DOHH2 (cell line): Measurements from ENCODE around the gene TBATA.

Experiments used
- H3F3A ChIP-seq: fragments of 200-600 bp; sonication (generic), shearing (Covaris generic); 2 replicates; pipeline ENCODE4 v1.6.0; 2016; ENCODE audit warnings: antibody characterized with exemption, mild to moderate bottlenecking; ENCODE audit not compliant: control insufficient read depth, insufficient read depth
- H3K27ac ChIP-seq: fragments of 200-600 bp; sonication (generic); 2 replicates; pipeline ENCODE4 v1.5.1; 2014; ENCODE audit warnings: low read depth, mild to moderate bottlenecking, low read length, moderate library complexity
- H3K27me3 ChIP-seq: fragments of 200-600 bp; sonication (generic); 2 replicates; pipeline ENCODE4 v1.6.1; 2014; ENCODE audit warnings: mild to moderate bottlenecking, low read length, mixed read lengths; ENCODE audit not compliant: control insufficient read depth
- H3K36me3 ChIP-seq: fragments of 200-600 bp; sonication (generic); 2 replicates; pipeline ENCODE4 v1.6.1; 2014; ENCODE audit warnings: mild to moderate bottlenecking, low read length, moderate library complexity, mixed read lengths; ENCODE audit not compliant: control insufficient read depth
- H3K4me1 ChIP-seq: fragments of 200-600 bp; sonication (generic); 2 replicates; pipeline ENCODE4 v1.6.1; 2014; ENCODE audit warnings: mild to moderate bottlenecking, low read length, mixed read lengths; ENCODE audit not compliant: control insufficient read depth
- H3K4me2 ChIP-seq: fragments of 200-600 bp; sonication (generic); 2 replicates; pipeline ENCODE4 v1.6.0; 2014; ENCODE audit warnings: mild to moderate bottlenecking, low read length, moderate library complexity
- H3K4me3 ChIP-seq: fragments of 200-600 bp; sonication (generic); 2 replicates; pipeline ENCODE4 v1.5.1; 2014; ENCODE audit warnings: mild to moderate bottlenecking, low read length, mixed read lengths
- H3K79me2 ChIP-seq: fragments of 200-600 bp; sonication (generic); 2 replicates; pipeline ENCODE4 v1.6.1; 2014; ENCODE audit warnings: mild to moderate bottlenecking, low read length, mixed read lengths; ENCODE audit not compliant: control insufficient read depth
- H3K9me2 ChIP-seq: fragments of 200-600 bp; sonication (generic); replicated peaks from 2 replicates; pipeline ENCODE4 v1.6.1; 2014; ENCODE audit warnings: mild to moderate bottlenecking, low read length, mixed read lengths; ENCODE audit not compliant: control insufficient read depth
- H3K9me3 ChIP-seq: fragments of 200-600 bp; sonication (generic); 2 replicates; pipeline ENCODE4 v1.6.1; 2014; ENCODE audit warnings: antibody characterized with exemption, low read length, mixed read lengths; ENCODE audit not compliant: control insufficient read depth, insufficient read depth
- H4K20me1 ChIP-seq: fragments of 200-600 bp; sonication (generic); 2 replicates; pipeline ENCODE4 v1.6.0; 2014; ENCODE audit warnings: low read depth, mild to moderate bottlenecking, antibody characterized with exemption, low read length, moderate library complexity; ENCODE audit not compliant: control insufficient read depth, insufficient read depth
- EZH2phosphoT487 ChIP-seq: fragments of 200-600 bp; sonication (generic); IDR thresholded peaks from 2 replicates; pipeline ENCODE4 v1.6.1; 2017; ENCODE audit warnings: borderline replicate concordance, mild to moderate bottlenecking, antibody characterized with exemption, low read length, moderate library complexity, mixed read lengths
- TF ChIP-seq, protein P1 (sequence below): fragments of 200-600 bp; sonication (generic); IDR thresholded peaks from one replicate; pipeline ENCODE4 v1.5.1; 2014; ENCODE audit warnings: antibody characterized with exemption, mild to moderate bottlenecking, low read depth, low read length; ENCODE audit not compliant: poor library complexity, severe bottlenecking

The TBATA gene

DNA sequence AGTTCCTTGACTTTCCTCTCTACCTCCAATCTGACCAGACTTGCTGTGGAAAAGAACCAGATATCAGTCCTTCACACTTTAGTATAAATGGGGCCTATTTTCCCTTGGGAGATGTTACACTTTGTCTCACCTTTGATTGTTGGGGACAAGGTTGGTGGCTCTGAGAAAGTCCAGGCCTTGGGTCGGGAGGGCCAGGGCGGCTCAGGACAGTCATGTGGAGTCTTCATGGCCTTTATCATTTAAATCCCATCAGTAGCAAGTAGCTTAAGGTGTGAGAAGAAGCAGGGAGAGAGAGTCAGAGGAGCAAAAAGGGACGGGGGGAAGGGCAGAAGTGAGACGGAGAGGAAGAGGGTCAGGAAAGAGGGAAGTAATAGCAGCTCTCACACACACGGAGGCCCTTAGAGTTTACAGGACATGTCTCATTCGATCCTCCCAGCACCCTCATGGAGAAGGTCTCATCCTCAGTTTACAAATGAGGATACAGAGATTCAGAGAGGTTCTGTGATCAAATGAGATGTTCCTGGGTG is 40.5 kb downstream of the TBATA start:
- Histone ChIP-seq H3K79me2 (no peaks in the 10 kb centered on the region), H3K4me2 (no peak overlapping the region), H3K9me3 (no peaks in the 10 kb centered on the region), H3K4me1 (peaks cover 5% of the 10 kb centered on the region), H4K20me1 (no peaks in the 10 kb centered on the region), H3K27me3 (no peaks in the 10 kb centered on the region), H3F3A (no peaks in the 10 kb centered on the region), H3K9me2 (no peaks in the 10 kb centered on the region), H3K4me3 (no peak overlapping the region), H3K36me3 (no peaks in the 10 kb centered on the region), H3K27ac (no peak overlapping the region)
- TF ChIP-seq, protein P1, sequence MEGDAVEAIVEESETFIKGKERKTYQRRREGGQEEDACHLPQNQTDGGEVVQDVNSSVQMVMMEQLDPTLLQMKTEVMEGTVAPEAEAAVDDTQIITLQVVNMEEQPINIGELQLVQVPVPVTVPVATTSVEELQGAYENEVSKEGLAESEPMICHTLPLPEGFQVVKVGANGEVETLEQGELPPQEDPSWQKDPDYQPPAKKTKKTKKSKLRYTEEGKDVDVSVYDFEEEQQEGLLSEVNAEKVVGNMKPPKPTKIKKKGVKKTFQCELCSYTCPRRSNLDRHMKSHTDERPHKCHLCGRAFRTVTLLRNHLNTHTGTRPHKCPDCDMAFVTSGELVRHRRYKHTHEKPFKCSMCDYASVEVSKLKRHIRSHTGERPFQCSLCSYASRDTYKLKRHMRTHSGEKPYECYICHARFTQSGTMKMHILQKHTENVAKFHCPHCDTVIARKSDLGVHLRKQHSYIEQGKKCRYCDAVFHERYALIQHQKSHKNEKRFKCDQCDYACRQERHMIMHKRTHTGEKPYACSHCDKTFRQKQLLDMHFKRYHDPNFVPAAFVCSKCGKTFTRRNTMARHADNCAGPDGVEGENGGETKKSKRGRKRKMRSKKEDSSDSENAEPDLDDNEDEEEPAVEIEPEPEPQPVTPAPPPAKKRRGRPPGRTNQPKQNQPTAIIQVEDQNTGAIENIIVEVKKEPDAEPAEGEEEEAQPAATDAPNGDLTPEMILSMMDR, result no peak
- TF ChIP-seq EZH2phosphoT487, result no peak

DNA sequence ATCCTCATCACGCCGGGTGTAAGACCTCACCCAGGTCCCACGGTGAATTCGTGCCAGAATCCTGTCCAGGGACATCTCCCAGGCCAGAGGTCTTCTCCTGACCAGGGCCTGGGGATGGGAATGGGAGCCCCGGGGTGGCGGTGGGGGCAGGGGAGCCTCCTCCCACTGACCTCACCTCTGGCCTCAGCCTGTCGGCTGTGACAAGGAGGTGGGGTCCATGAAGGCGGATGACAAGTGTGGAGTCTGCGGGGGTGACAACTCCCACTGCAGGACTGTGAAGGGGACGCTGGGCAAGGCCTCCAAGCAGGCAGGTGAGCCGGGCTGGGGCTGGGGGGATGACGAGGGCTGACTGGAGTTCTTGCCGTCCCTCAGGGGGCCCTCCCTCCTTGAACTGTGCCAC is 41.3 kb downstream of the TBATA start:
- no peak overlapping the region for H3K4me3 ChIP-seq
- no peaks in the 10 kb centered on the region for H4K20me1 ChIP-seq
- H3K4me2 ChIP-seq, result no peak overlapping the region
- H3K79me2 ChIP-seq, result no peaks in the 10 kb centered on the region
- no peaks in the 10 kb centered on the region for H3K27me3 ChIP-seq
- no peaks in the 10 kb centered on the region for H3F3A ChIP-seq
- no peaks in the 10 kb centered on the region for H3K36me3 ChIP-seq
- H3K4me1 ChIP-seq, result peaks cover 5% of the 10 kb centered on the region
- no peak overlapping the region for H3K27ac ChIP-seq
- TF ChIP-seq, protein P1, result no peak
- no peak for TF ChIP-seq EZH2phosphoT487
- no peaks in the 10 kb centered on the region for H3K9me2 ChIP-seq
- H3K9me3 ChIP-seq, result no peaks in the 10 kb centered on the region

DNA sequence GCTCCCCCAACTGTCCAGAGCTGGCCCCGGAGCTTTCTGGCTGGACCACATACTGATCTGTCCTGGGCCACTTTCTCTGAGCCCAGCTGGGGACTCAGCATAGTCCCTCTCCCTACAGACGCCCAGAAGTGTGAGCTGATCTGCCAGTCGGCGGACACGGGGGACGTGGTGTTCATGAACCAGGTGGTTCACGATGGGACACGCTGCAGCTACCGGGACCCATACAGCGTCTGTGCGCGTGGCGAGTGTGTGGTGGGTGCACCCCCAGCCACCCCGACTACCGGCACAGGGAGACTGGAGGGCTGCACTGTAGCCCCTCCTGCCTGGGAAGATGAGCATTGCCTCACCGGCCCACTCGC is 41.8 kb downstream of the TBATA start:
- no peak for TF ChIP-seq EZH2phosphoT487
- TF ChIP-seq, protein P1, result no peak
- Histone ChIP-seq H3K36me3 (no peaks in the 10 kb centered on the region), H3K4me1 (peaks cover 5% of the 10 kb centered on the region)

More for the DNA sequence above, 41.8 kb downstream of the TBATA start:
- Histone ChIP-seq H3F3A (no peaks in the 10 kb centered on the region), H3K9me2 (no peaks in the 10 kb centered on the region), H3K27me3 (no peaks in the 10 kb centered on the region), H3K9me3 (no peaks in the 10 kb centered on the region), H3K4me2 (no peak overlapping the region), H3K27ac (no peak overlapping the region), H3K79me2 (no peaks in the 10 kb centered on the region), H3K4me3 (no peak overlapping the region), H4K20me1 (no peaks in the 10 kb centered on the region)
